GM11168 (cell line): Measurements from ENCODE around the gene ATG13.

ENCODE experiments used
- in situ Hi-C: fragments of 300-500 bp; cut with MboI; formaldehyde crosslinking; loops from one replicate; pipeline ENCODE4 v1.12.0; 2022; ENCODE audit warnings: low sequenced_read_pairs; ENCODE audit not compliant: unreplicated experiment

The ATG13 gene

GRCh38 chr11:46718155-46719019 is 101.0 kb downstream of the ATG13 start:
- in situ Hi-C loops, result no loop called here

DNA sequence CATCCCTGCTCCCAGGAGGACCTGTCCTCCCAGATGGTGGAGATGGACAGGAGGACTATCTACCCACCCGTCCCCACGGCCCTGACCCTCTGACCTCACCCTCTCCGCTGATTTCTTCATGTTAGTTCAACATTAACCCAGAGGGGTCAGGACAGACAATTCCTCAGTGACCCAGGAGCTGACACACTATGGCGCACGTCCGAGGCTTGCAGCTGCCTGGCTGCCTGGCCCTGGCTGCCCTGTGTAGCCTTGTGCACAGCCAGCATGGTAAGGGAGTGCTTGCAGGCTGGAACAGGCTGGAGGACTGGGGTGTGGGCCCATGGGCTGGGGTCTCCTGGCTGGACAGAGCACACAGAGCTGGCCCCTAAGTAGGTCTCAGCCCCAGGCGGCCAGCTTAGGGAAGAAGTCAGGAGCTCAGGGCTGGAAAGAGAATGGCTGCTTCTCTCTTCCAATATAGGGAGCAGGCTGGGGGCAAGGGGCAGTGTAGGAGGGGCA is 101.7 kb downstream of the ATG13 start, which contains the start of gene F2:
F2 (plus strand) TSS at position 166 of the 495 bp plus-strand sequence; CDS start at position 189, 23 bp downstream.
- in situ Hi-C loops, result no loop called here

DNA sequence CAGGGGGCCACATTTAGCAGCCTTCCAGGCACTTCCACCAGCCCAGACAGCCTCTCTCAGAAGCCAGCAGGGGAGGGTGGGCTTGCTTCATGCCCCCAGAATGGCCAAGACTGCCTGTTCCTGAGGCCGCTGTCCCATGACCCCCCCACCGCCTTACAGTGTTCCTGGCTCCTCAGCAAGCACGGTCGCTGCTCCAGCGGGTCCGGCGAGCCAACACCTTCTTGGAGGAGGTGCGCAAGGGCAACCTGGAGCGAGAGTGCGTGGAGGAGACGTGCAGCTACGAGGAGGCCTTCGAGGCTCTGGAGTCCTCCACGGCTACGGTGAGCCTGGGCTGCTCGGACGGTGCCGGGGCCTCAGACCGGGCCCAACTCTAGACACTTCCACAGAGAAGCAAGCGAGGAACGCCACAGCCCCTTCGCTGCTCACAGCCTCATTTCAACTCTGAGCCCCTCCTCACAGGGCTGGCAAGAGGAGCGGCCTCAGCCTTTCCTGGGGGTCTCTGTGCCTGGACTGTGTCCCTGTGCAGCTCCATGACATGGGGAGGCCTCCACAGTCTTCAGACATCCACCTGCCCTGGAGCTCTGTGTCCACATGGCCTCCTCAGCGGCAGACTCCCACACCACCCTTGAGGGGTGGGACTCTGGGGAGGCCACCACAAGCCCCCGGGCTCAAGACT is 102.3 kb downstream of the ATG13 start:
- in situ Hi-C loops, result no loop called here

GRCh38 chr11:46721286-46721685 is 103.9 kb downstream of the ATG13 start:
- in situ Hi-C loops, result no loop called here

GRCh38 chr11:46722566-46723358 is 105.4 kb downstream of the ATG13 start:
- in situ Hi-C loops, result no loop called here

DNA sequence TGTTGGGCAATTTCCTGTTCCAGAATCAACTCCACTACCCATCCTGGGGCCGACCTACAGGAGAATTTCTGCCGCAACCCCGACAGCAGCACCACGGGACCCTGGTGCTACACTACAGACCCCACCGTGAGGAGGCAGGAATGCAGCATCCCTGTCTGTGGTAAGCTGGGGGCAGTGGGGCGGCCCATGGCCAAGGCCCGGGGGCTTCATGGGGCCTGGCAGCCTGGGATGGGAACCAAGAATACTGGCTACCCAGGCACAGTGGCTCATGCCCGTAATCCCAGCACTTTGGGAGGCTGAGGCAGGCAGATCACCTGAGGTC is 106.0 kb downstream of the ATG13 start:
- in situ Hi-C loops, result no loop called here

GRCh38 chr11:46724088-46724487 is 106.7 kb downstream of the ATG13 start:
- in situ Hi-C loops, result no loop called here
